Mucosa of rectum (tissue), 2 donors: Measurements from ENCODE around the gene WWP2.
A peak's percentile ranks its signal among the peaks of the same experiment; 100 is the strongest.
"Not testable (repeated sequence)": the region's sequence is repeated elsewhere in the genome, so short reads cannot be mapped to it uniquely, and the experiment has no call there.

Experiments used
- H3K27ac ChIP-seq, 2 donors: one replicate each; pipeline ENCODE4 v1.7.0; 2013; ENCODE audit warnings: inconsistent platforms in 2 of 2, low read depth in 2 of 2, low read length in 2 of 2
- H3K27me3 ChIP-seq, 2 donors: one replicate each; pipeline ENCODE4 v1.7.0; 2013; ENCODE audit warnings: low read length in 2 of 2; ENCODE audit not compliant: control insufficient read depth in 2 of 2, insufficient read depth in 2 of 2
- H3K36me3 ChIP-seq, 2 donors: one replicate each; pipeline ENCODE4 v1.7.0; 2013; ENCODE audit warnings: low read length in 2 of 2; ENCODE audit not compliant: control insufficient read depth in 2 of 2, insufficient read depth in 2 of 2
- H3K4me1 ChIP-seq, 2 donors: one replicate each; pipeline ENCODE4 v1.7.0; 2013; ENCODE audit warnings: low read length in 2 of 2, mild to moderate bottlenecking in 1 of 2; ENCODE audit not compliant: control insufficient read depth in 2 of 2, insufficient read depth in 2 of 2
- H3K4me3 ChIP-seq, 2 donors: one replicate each; pipeline ENCODE4 v1.7.0; 2013; ENCODE audit warnings: low read length in 2 of 2
- H3K9ac ChIP-seq, 2 donors: one replicate each; pipeline ENCODE4 v1.7.0; 2013; ENCODE audit warnings: low read length in 2 of 2, low read depth in 1 of 2, mild to moderate bottlenecking in 1 of 2
- H3K9me3 ChIP-seq, 2 donors: one replicate each; pipeline ENCODE4 v1.7.0; 2013; ENCODE audit warnings: low read length in 2 of 2; ENCODE audit not compliant: control insufficient read depth in 2 of 2
- donor health status: healthy.
- donor health status: Normal muscosa, but diverticular disease.

Gene WWP2

GRCh38 chr16:69726313-69727060 lies 35.6 kb upstream of the WWP2 start, which contains the start of gene NQO1:
Gene NQO1, minus strand, starts transcription at chr16:69726560. Its CDS starts 121 bp downstream, at chr16:69726439.
- peak within 1 kb of the TSS; percentile 73 to 74 for H3K9ac ChIP-seq
- no peaks in the 10 kb centered on the region for H3K9me3 ChIP-seq

GRCh38 chr16:69727916-69728270 lies 34.2 kb upstream of the WWP2 start:
- H3K36me3 ChIP-seq, result no peaks in the 10 kb centered on the region
- H3K27ac ChIP-seq, result no peak overlapping the region
- H3K27me3 ChIP-seq, result no peaks in the 10 kb centered on the region
- H3K9ac ChIP-seq, result no peak overlapping the region
- H3K4me3 ChIP-seq, result no peak overlapping the region
- no peaks in the 10 kb centered on the region for H3K9me3 ChIP-seq
- H3K4me1 ChIP-seq, result peaks cover 12 to 25% of the 10 kb centered on the region in 2 donors

More at GRCh38 chr16:69726313-69727060, 35.6 kb upstream of the WWP2 start, which contains the start of gene NQO1:
- Histone ChIP-seq H3K27ac (peak within 1 kb of the TSS; percentile 85 to 88), H3K36me3 (no peaks in the 10 kb centered on the region), H3K4me3 (peak within 1 kb of the TSS; percentile 81 to 83), H3K27me3 (no peaks in the 10 kb centered on the region), H3K4me1 (peaks cover 12 to 25% of the 10 kb centered on the region in 2 donors)

DNA sequence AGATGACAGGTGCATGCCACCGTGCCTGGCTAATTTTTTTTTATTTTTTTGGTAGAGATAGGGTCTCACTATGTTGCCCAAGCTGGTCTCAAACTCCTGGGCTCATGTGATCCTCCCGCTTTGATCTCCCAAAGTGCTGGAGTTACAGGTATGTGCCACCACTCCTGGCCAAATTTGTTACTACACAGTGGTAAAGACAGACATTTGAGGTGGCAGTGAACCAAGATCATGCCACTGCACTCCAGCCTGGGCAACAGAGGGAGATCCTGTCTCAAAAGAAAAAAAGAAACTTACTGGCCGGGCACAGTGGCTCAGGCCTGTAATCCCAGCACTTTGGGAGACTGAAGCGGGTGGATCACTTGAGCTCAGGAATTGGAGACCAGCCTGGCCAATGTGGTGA lies 33.1 kb upstream of the WWP2 start:
- peaks cover 12 to 25% of the 10 kb centered on the region in 2 donors for H3K4me1 ChIP-seq
- not testable (repeated sequence) for H3K9ac ChIP-seq, H3K36me3 ChIP-seq, H3K9me3 ChIP-seq, H3K4me3 ChIP-seq, H3K27me3 ChIP-seq, H3K27ac ChIP-seq

DNA sequence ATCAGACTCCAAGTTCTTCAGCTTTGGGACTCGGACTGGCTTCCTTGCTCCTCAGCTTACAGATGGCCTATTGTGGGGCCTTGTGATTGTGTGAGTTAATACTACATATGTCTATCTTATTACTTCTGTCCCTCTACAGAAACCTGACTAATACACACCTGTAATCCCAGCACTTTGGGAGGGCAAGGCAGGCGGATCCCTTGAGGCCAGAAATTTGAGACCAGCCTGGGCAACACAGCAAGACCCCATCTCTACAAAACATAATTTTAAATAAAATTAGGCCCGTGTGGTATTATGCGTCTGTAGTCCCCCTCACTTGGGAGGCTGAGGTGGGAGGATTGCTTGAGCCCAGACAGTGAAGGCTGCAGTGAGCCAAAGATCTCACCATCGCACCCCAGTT lies 30.9 kb upstream of the WWP2 start:
- H3K27me3 ChIP-seq, H3K4me1 ChIP-seq, H3K9ac ChIP-seq, H3K27ac ChIP-seq, H3K36me3 ChIP-seq, H3K9me3 ChIP-seq, H3K4me3 ChIP-seq: not testable (repeated sequence)

- Histone ChIP-seq H3K4me3 (no peak overlapping the region), H3K27me3 (no peaks in the 10 kb centered on the region), H3K9ac (no peak overlapping the region), H3K36me3 (no peaks in the 10 kb centered on the region), H3K4me1 (peaks cover 1 to 4% of the 10 kb centered on the region in 2 donors), H3K9me3 (no peaks in the 10 kb centered on the region), H3K27ac (no peak overlapping the region)
These were observed 30.0 kb upstream of the WWP2 start for GRCh38 chr16:69732101-69732500.

- Histone ChIP-seq H3K27ac (peak overlapping the region in 1 of 2 donors; percentile 58), H3K9me3 (no peaks in the 10 kb centered on the region), H3K4me3 (no peak overlapping the region), H3K27me3 (no peaks in the 10 kb centered on the region), H3K9ac (peak overlapping the region in 1 of 2 donors; percentile 26), H3K36me3 (peaks cover 50 to 51% of the 10 kb centered on the region in 2 donors), H3K4me1 (peaks cover 11 to 13% of the 10 kb centered on the region in 2 donors)
These were observed 20.6 kb upstream of the WWP2 start for GRCh38 chr16:69741519-69741918.

GRCh38 chr16:69741951-69742904 lies 19.9 kb upstream of the WWP2 start:
- Histone ChIP-seq H3K36me3 (peaks cover 51 to 53% of the 10 kb centered on the region in 2 donors), H3K27ac (peak overlapping the region; percentile 37 to 58), H3K9me3 (no peaks in the 10 kb centered on the region), H3K9ac (peak overlapping the region in 1 of 2 donors; percentile 8), H3K4me3 (peak overlapping the region; percentile 2 to 15), H3K4me1 (peaks cover 11 to 13% of the 10 kb centered on the region in 2 donors), H3K27me3 (no peaks in the 10 kb centered on the region)

DNA sequence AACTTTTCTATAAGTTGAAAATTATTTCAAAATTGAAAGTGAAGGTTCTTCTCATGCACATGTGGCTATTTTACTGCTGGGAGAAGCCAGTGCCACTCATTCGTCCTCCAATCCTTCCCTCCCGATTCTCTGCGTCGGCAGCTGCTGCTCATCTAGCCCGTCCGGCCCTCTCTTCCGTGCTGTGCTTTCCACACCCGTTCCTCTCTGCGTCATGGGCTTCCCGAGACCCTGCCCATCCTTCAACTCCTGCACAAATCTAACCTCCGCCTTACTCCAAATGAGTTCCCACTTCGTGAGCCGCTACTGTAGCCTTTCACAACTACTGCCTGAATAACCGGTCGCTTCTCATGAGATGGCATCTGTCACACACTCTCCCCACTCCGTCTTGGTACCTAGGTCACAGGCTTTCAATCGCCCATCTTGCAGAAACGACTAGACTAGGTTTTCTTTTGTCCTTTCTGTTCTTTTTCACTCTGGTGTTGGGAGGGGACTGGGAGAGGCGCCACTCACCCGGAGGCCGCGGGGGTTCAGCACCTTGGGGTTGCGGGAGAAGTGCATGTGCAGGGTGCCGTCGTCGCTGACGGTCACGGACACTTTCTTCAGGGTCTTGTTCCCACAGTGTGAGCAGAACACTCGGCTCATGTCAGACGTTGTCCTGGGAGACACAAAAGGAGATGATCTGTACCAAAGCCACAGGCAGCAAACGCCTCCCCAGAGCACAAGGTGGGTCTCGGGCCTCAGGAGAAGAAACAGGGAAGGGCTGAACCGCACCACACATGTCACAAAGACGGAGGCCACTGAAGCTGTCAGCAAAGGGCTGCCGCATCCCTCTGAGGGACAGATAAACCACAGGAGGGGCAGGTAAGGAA lies 17.5 kb upstream of the WWP2 start:
- H3K27me3 ChIP-seq, result no peaks in the 10 kb centered on the region
- H3K4me3 ChIP-seq, result no peak overlapping the region
- H3K9me3 ChIP-seq, result no peaks in the 10 kb centered on the region
- H3K27ac ChIP-seq, result no peak overlapping the region
- peaks cover 71 to 74% of the 10 kb centered on the region in 2 donors for H3K36me3 ChIP-seq
- no peak overlapping the region for H3K9ac ChIP-seq
- peaks cover 11 to 13% of the 10 kb centered on the region in 2 donors for H3K4me1 ChIP-seq

GRCh38 chr16:69745232-69745612 lies 16.9 kb upstream of the WWP2 start:
- Histone ChIP-seq H3K27me3 (no peaks in the 10 kb centered on the region), H3K9me3 (no peaks in the 10 kb centered on the region), H3K4me3 (no peak overlapping the region), H3K27ac (no peak overlapping the region), H3K9ac (no peak overlapping the region), H3K4me1 (peaks cover 11 to 13% of the 10 kb centered on the region in 2 donors), H3K36me3 (peaks cover 67 to 75% of the 10 kb centered on the region in 2 donors)
